Renal cortical epithelial cell (primary cell): ENCODE data around the gene NUP210. TPM values are rescaled to one million over a fixed set of nuclear protein-coding genes. Genes with fewer than 3 reads are reported as not detected.

Experiments
- DNase-seq: peaks from one replicate; pipeline ENCODE4 v3.0.0-alpha.2; 2011; ENCODE audit warnings: low read depth
- total RNA-seq: library from RNA; depleted of rRNA; stranded (reverse); fragments of >200 nt; gene quantifications from 2 replicates; pipeline ENCODE4 v1.2.3, GENCODE V29; 2014

NUP210 gene
- total RNA-seq, 1 donor from 2014 or later: 3.6 TPM

DNA sequence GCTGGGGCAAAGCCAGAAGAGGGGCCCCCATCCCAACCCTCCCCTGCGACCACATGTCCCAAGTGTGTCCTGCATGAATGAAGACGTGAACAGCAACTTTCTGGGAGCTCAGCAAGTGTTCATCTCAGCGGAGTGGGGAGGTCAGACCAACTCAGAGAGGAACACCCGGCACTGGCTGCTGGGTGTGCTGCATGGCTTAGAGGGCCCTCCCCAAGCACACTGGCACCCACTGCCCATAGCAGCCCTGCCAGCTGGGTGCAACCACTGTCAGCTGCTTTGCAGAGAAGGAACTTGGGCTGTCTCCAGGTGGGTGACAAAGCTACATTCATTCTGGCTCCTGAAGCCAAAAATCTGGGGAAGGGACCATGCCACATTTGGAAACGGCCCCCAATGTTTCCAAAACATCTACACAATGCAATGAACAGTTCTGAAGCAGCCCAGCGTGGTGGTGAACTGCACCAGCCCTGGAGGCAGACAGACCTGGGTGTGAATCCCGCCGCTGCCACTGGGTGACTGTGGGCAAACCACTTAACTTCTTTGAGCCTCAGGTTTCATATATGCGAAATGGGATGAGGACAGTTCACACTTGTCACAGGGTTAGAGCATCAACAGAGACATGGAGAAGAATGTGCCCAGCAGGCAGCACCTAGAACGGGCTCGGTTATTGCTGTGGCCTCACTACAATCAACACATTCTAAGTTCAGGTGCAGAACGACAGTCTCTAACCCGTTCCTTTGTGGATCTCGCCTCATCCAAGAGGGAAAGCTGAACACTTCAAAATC lies 145.4 kb downstream of the NUP210 start:
- DNase-seq: no peak

- DNase-seq: no peak
Measured at GRCh38 chr3:13274125-13274524, 146.0 kb downstream of the NUP210 start.

DNA sequence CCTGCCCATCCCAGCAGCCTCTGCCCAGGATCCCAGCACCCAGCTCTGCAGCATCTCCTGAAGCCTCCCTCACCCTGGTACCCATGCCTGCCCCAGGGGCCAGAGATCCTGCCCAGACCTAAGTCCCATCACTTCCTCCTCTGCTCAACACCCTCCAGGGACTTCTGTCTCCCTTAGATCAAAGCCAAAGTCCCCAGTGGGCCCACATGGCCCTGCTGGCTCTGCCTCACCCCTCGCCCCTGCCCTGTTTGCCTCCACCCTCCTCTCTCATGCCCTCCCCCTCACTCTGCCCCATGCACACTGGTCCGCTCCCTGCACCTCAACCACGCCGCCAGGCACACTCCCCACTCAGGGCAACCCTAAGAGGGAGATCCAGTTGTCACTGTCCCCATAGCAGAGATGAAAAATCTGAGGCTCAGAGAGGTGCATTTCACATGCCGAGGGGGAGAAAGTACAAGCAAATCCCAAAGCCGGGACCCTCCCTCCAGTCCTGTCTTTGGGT lies 146.5 kb downstream of the NUP210 start:
- no peak for DNase-seq

- DNase-seq: no peak
Measured at GRCh38 chr3:13272831-13273603, 147.1 kb downstream of the NUP210 start.

- no peak for DNase-seq
Measured at GRCh38 chr3:13269711-13270378, 150.3 kb downstream of the NUP210 start.

- DNase-seq: no peak
Measured at GRCh38 chr3:13268961-13269441, 151.1 kb downstream of the NUP210 start.

- DNase-seq: no peak
Measured at GRCh38 chr3:13268120-13268519, 152.0 kb downstream of the NUP210 start.

DNA sequence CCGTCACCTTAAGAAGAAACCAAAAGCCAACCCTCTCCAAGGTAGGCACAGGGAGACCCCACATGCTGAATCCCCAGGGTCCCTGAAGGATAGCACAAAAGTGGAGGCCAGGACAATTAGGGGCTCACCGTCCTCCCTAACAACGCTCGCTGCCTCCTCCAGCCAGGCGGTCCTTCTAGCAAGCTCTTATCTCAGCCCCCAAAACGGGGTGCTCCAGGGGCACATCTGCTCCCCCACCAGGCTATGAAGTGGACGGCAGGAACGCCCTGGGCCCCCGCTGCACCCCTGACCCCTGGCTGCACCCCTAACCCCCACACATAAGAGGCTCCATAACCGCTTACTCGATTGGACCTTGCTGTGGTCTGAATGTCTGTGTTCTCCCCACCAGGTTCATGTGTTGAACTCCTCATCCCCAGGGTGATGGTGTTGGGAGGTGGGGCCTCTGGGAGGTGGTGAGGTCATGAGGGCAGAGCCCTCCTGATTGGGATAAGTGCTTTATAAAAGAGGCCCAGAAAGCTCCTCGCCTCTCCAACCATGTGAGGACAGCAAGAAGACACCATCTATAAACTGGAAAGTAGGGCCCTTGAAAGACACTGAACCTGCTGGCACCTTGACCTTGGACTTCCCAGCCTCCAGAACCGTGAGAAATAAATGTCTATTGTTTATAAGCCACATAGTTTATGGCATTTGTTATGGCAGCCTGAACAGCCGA lies 153.3 kb downstream of the NUP210 start:
- DNase-seq: no peak

Other genes starting within 250 kb of the NUP210 start
- 18.4 and 23.7 TPM in 2 replicates for gene HDAC11, start 60.0 kb upstream of the NUP210 start, total RNA-seq
- gene FBLN2, start 128.8 kb upstream of the NUP210 start, total RNA-seq: 3.8 and 9.4 TPM in 2 replicates